Measurements from ENCODE around the gene SCAMP2. TPM values are rescaled to one million over a fixed set of nuclear protein-coding genes. Genes with fewer than 3 reads are reported as not detected.
A peak's percentile ranks its signal among the peaks of the same experiment; 100 is the strongest.

The SCAMP2 gene
- total RNA-seq, 1 experiment from 2014 or later: 50.2 TPM

- WGBS (ENCODE audit: extremely low coverage, insufficient read length, low lambda C conversion rate): no CpG with 5 or more reads among the region's 1 CpG
- H3K79me2 ChIP-seq (ENCODE audit: insufficient read depth, low read length): no peaks in the 10 kb centered on the region
- Mint-ChIP-seq H3K27ac (0 out of 7 replicates have a peak overlapping the region, but pooled peaks of 1 of the 3 experiments have one; percentile 11), H3K27me3 (ENCODE audit: low read depth) (no peaks in the 10 kb centered on the region), H3K4me1 (peaks cover 19 to 20% of the 10 kb centered on the region in 2 experiments), H3K9me3 (0 out of 5 replicates have a peak, but pooled peaks cover 0 to 2% of the 10 kb centered on the region in 2 experiments), H3K4me3 (peak overlapping the region in 1 of 2 experiments; percentile 9; a peak in 1 of 5 replicates), H3K36me3 (ENCODE audit: insufficient read depth in 1 of 3, low read depth in 3 of 3) (peaks cover 33 to 66% (median 54%) of the 10 kb centered on the region in 3 experiments)
- H3K23me2 ChIP-seq (ENCODE audit: insufficient read length, low read depth, low read length, poor library complexity, severe bottlenecking): peaks cover 9% of the 10 kb centered on the region
- H2BK20ac ChIP-seq (ENCODE audit: low read depth, low read length, poor library complexity, severe bottlenecking): no peak overlapping the region
- H2AK5ac ChIP-seq (ENCODE audit: insufficient read length, low read length): no peak overlapping the region
- no peak overlapping the region for H4K5ac ChIP-seq (ENCODE audit: insufficient read length, low read depth, low read length)
- H3K27me3 ChIP-seq (ENCODE audit: insufficient read depth, low read length): no peaks in the 10 kb centered on the region
- TF ChIP-seq CTCF (conservative IDR thresholded peaks at IDR 0.05): no peak
- no peaks in the 10 kb centered on the region for H3K79me1 ChIP-seq (ENCODE audit: insufficient read depth, low read depth, low read length, poor library complexity, severe bottlenecking)
- no peak overlapping the region for H4K8ac ChIP-seq (replicated peaks; ENCODE audit: insufficient read length, low read depth, low read length)
- no peak overlapping the region for H3T11ph ChIP-seq (ENCODE audit: low read length)
- H3K4me1 ChIP-seq (ENCODE audit: insufficient read depth, low read length): no peaks in the 10 kb centered on the region
- H3K9ac ChIP-seq (ENCODE audit: extremely low read depth, insufficient read length, low read length): no peak overlapping the region
- H3K27ac ChIP-seq (ENCODE audit: insufficient read length, low read depth, low read length): no peak overlapping the region
- no peak overlapping the region for H3K4ac ChIP-seq (ENCODE audit: low read depth, low read length)
- H4K91ac ChIP-seq (ENCODE audit: insufficient read length, low read depth, low read length): no peak overlapping the region
- H3K14ac ChIP-seq (ENCODE audit: insufficient read depth, low read length): no peak overlapping the region
- no peak for DNase-seq
- no peak overlapping the region for H2BK12ac ChIP-seq (ENCODE audit: insufficient read length, low read depth, low read length)
- H2BK5ac ChIP-seq (ENCODE audit: insufficient read length, low read length): no peak overlapping the region
- no peak overlapping the region for H2BK120ac ChIP-seq (ENCODE audit: low read depth, low read length, poor library complexity, severe bottlenecking)
- H3K9me3 ChIP-seq (ENCODE audit: control insufficient read depth, low read depth, low read length): no peaks in the 10 kb centered on the region
- H4K20me1 ChIP-seq (ENCODE audit: control insufficient read depth, insufficient read depth, insufficient read length): no peaks in the 10 kb centered on the region
- no peak overlapping the region for H3K18ac ChIP-seq (ENCODE audit: insufficient read length, low read depth, low read length)
- H2BK15ac ChIP-seq (ENCODE audit: low read depth, low read length): no peak overlapping the region
- no peak overlapping the region for H3K56ac ChIP-seq (ENCODE audit: insufficient read length, low read depth, low read length)
- no peak overlapping the region for H2AFZ ChIP-seq (ENCODE audit: low read length)
- H3K23ac ChIP-seq (ENCODE audit: insufficient read length, low read depth, low read length): no peak overlapping the region
- H3K4me2 ChIP-seq (ENCODE audit: insufficient read depth, insufficient read length, low read length): no peak overlapping the region
Observed at GRCh38 chr15:74903676-74904075, 30.5 kb upstream of the SCAMP2 start.
